CD4-positive, alpha-beta T cell (primary cell): ENCODE measurements around the gene VSIG10. TPM values are rescaled to one million over a fixed set of nuclear protein-coding genes. Genes with fewer than 3 reads are reported as not detected.

Experiments
- ATAC-seq: fragments of 200-7000 bp; cut with Tn5 transposase; one replicate; pipeline ENCODE4 v1.10.0; 2022; ENCODE audit warnings: mild to moderate bottlenecking; ENCODE audit not compliant: poor library complexity
- CTCF ChIA-PET: fragments of 350-600 bp; sonication (Branson Sonifier 250); formaldehyde crosslinking; loops from one replicate; lab custom pipeline; 2021; ENCODE audit warnings: antibody characterized with exemption, inconsistent platforms; lab: Charles Lee
- POLR2A ChIA-PET: fragments of 350-600 bp; sonication (Branson Sonifier 250); formaldehyde crosslinking; loops from one replicate; lab custom pipeline; 2021; ENCODE audit warnings: antibody characterized with exemption, inconsistent platforms; lab: Charles Lee
- DNase-seq, 14 experiments: peaks; one replicate each; pipeline ENCODE4 v3.0.0-alpha.2; 2013 to 2020; ENCODE audit warnings: mixed read lengths in 2 of 14
- H3K27ac ChIP-seq, 2 donors: one replicate each; pipeline versions ENCODE4 v1.5.1 to v1.7.0; 2013; ENCODE audit warnings: low read length in 2 of 2, low read depth in 1 of 2, mild to moderate bottlenecking in 1 of 2
- H3K27me3 ChIP-seq, 2 experiments: 1 replicate in 1 of 2; 2 replicates in 1 of 2; pipeline versions ENCODE4 v1.6.1 to v1.7.0; 2013; ENCODE audit warnings: low read length in 2 of 2, control low read depth in 1 of 2, mild to moderate bottlenecking in 1 of 2, moderate library complexity in 1 of 2; ENCODE audit not compliant: insufficient read depth in 2 of 2, control insufficient read depth in 1 of 2
- H3K36me3 ChIP-seq: one replicate; pipeline ENCODE4 v1.6.1; 2013; ENCODE audit warnings: low read length, control low read depth; ENCODE audit not compliant: insufficient read depth
- H3K4me1 ChIP-seq: one replicate; pipeline ENCODE4 v1.6.1; 2013; ENCODE audit warnings: low read length, control low read depth; ENCODE audit not compliant: insufficient read depth
- H3K4me3 ChIP-seq: one replicate; pipeline ENCODE4 v1.5.1; 2013; ENCODE audit warnings: mild to moderate bottlenecking, low read length, moderate library complexity
- H3K9me3 ChIP-seq, 2 experiments: 1 replicate in 1 of 2; 2 replicates in 1 of 2; pipeline versions ENCODE4 v1.6.1 to v1.7.0; 2013; ENCODE audit warnings: low read length in 2 of 2, mild to moderate bottlenecking in 2 of 2, control low read depth in 1 of 2, moderate library complexity in 1 of 2; ENCODE audit not compliant: control insufficient read depth in 1 of 2, insufficient read depth in 1 of 2
- H3K27ac Mint-ChIP-seq: one replicate; pipeline ENCODE4 v1.8.0; 2020; ENCODE audit warnings: mixed read lengths
- H3K27me3 Mint-ChIP-seq: one replicate; pipeline ENCODE4 v1.8.0; 2021; ENCODE audit warnings: mixed read lengths
- H3K36me3 Mint-ChIP-seq: one replicate; pipeline ENCODE4 v1.8.0; 2021; ENCODE audit warnings: low read depth, mixed read lengths
- H3K4me1 Mint-ChIP-seq: one replicate; pipeline ENCODE4 v1.8.0; 2021; ENCODE audit warnings: low read depth, mixed read lengths
- H3K4me3 Mint-ChIP-seq: one replicate; pipeline ENCODE4 v1.8.0; 2020; ENCODE audit warnings: mild to moderate bottlenecking, mixed read lengths
- H3K9me3 Mint-ChIP-seq: one replicate; pipeline ENCODE4 v1.8.0; 2020; ENCODE audit warnings: mixed read lengths
- intact Hi-C, 2 experiments: fragments of 100-400 bp; cut with DNase I in 1 of 2; cut with micrococcal nuclease in 1 of 2; formaldehyde crosslinking; loops; one replicate each; pipeline versions ENCODE4 v1.15.1 to v1.9.0; 2023 to 2025; cut with DNase I, micrococcal nuclease
- total RNA-seq, 174 experiments: library from RNA in 2 of 174; stranded (reverse) in 2 of 174; gene quantifications; one replicate each; pipeline ENCODE4 v1.2.3 and lab custom pipeline; 2021 to 2026
- TF ChIP-seq, protein P1 (sequence below): fragments of 200-600 bp; IDR thresholded peaks from one replicate; pipeline ENCODE4 v1.8.0; 2022; ENCODE audit warnings: antibody characterized with exemption, mild to moderate bottlenecking

The VSIG10 gene
- total RNA-seq, 2 experiments from 2014 or later: 2.2 TPM

- POLR2A ChIA-PET: interaction anchor here (1.1 kb wide), 1 partner anchor 160 kb away, joined by 4 read pairs; no protein-coding TSS in a partner anchor
- DNase-seq (no peak), ATAC-seq (no peak)
- no peak overlapping the region for H3K4me3 ChIP-seq
- H3K27me3 ChIP-seq: no peaks in the 10 kb centered on the region
- H3K27ac ChIP-seq: peak overlapping the region in 1 of 2 donors; percentile 31
- Mint-ChIP-seq H3K4me1 (no peaks in the 10 kb centered on the region), H3K9me3 (no peaks in the 10 kb centered on the region), H3K27me3 (no peaks in the 10 kb centered on the region), H3K27ac (no peak overlapping the region), H3K36me3 (peaks cover 83% of the 10 kb centered on the region), H3K4me3 (no peak overlapping the region)
- H3K4me1 ChIP-seq: no peaks in the 10 kb centered on the region
- CTCF ChIA-PET: interaction anchor here (0.9 to 1.8 kb wide), 2 partner anchors 11 to 161 kb away, joined by 3 to 9 read pairs; no protein-coding TSS in a partner anchor
- H3K36me3 ChIP-seq: peaks cover 77% of the 10 kb centered on the region
- TF ChIP-seq, protein P1, sequence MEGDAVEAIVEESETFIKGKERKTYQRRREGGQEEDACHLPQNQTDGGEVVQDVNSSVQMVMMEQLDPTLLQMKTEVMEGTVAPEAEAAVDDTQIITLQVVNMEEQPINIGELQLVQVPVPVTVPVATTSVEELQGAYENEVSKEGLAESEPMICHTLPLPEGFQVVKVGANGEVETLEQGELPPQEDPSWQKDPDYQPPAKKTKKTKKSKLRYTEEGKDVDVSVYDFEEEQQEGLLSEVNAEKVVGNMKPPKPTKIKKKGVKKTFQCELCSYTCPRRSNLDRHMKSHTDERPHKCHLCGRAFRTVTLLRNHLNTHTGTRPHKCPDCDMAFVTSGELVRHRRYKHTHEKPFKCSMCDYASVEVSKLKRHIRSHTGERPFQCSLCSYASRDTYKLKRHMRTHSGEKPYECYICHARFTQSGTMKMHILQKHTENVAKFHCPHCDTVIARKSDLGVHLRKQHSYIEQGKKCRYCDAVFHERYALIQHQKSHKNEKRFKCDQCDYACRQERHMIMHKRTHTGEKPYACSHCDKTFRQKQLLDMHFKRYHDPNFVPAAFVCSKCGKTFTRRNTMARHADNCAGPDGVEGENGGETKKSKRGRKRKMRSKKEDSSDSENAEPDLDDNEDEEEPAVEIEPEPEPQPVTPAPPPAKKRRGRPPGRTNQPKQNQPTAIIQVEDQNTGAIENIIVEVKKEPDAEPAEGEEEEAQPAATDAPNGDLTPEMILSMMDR: no peak
- intact Hi-C loops: loop anchor here in 1 of 2 experiments (2.0 kb wide), 1 partner anchor 161 kb away; no protein-coding TSS in a partner anchor
- H3K9me3 ChIP-seq: no peaks in the 10 kb centered on the region
Observed at GRCh38 chr12:118035190-118036041, 68.4 kb downstream of the VSIG10 start.

GRCh38 chr12:118034429-118035189, 69.2 kb downstream of the VSIG10 start:
- no peaks in the 10 kb centered on the region for H3K9me3 Mint-ChIP-seq
- POLR2A ChIA-PET: interaction anchor here (1.1 to 1.3 kb wide), 2 partner anchors 18 to 159 kb away, joined by 4 to 5 read pairs; partner anchors contain the start of gene RFC5
- TF ChIP-seq, protein P1: no peak
- H3K27me3 Mint-ChIP-seq: no peaks in the 10 kb centered on the region
- ATAC-seq: peak; percentile 34
- H3K36me3 Mint-ChIP-seq: peaks cover 86% of the 10 kb centered on the region
- H3K4me1 Mint-ChIP-seq: no peaks in the 10 kb centered on the region
- CTCF ChIA-PET: interaction anchor here (0.9 to 1.8 kb wide), 3 partner anchors 12 to 160 kb away, joined by 3 to 9 read pairs (median 4); no protein-coding TSS in a partner anchor
- H3K27ac ChIP-seq: no peak overlapping the region
- DNase-seq: peak in 2 of 14 experiments; percentile 26 to 30
- H3K36me3 ChIP-seq: peaks cover 69% of the 10 kb centered on the region
- intact Hi-C loops: loop anchor here in 1 of 2 experiments (5.0 kb wide), 1 partner anchor 157 kb away; no protein-coding TSS in a partner anchor
- H3K4me1 ChIP-seq: no peaks in the 10 kb centered on the region
- H3K4me3 ChIP-seq: no peak overlapping the region
- H3K27ac Mint-ChIP-seq: peak overlapping the region; percentile 71
- no peaks in the 10 kb centered on the region for H3K9me3 ChIP-seq
- H3K27me3 ChIP-seq: no peaks in the 10 kb centered on the region
- H3K4me3 Mint-ChIP-seq: peak overlapping the region; percentile 46

DNA sequence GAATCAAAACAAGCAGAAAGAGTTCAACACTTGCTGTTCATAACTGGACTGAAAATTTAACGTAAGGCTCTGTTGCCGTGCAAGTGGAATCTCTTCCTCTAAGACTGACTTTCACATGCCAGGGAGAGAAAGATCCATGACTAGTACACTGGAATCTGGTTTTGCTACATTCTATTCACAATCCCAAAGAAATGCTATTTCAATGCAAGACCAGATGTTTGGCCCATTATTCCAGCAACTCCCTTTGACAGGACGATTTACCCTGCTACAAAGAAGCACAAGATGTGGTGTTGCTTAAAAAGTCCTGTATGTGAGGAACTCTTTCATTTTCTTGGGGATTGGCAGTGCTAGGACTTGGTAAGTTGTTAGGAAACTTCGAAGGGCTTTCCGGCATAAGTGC, 69.9 kb downstream of the VSIG10 start:
- intact Hi-C loops: loop anchor here in 1 of 2 experiments (5.0 kb wide), 1 partner anchor 157 kb away; no protein-coding TSS in a partner anchor
- POLR2A ChIA-PET: interaction anchor here (0.6 to 1.3 kb wide), 3 partner anchors 17 to 159 kb away, joined by 3 to 5 read pairs (median 4); partner anchors contain the start of gene RFC5
- CTCF ChIA-PET: interaction anchor here (1.2 to 1.8 kb wide), 2 partner anchors 17 to 160 kb away, joined by 4 to 9 read pairs; no protein-coding TSS in a partner anchor

More for the DNA sequence above, 69.9 kb downstream of the VSIG10 start:
- Histone ChIP-seq H3K27ac (no peak overlapping the region), H3K4me1 (no peaks in the 10 kb centered on the region), H3K27me3 (no peaks in the 10 kb centered on the region), H3K9me3 (no peaks in the 10 kb centered on the region), H3K4me3 (no peak overlapping the region), H3K36me3 (peaks cover 64% of the 10 kb centered on the region)
- ATAC-seq (no peak), DNase-seq (no peak)
- H3K4me1 Mint-ChIP-seq: no peaks in the 10 kb centered on the region
- H3K36me3 Mint-ChIP-seq: peaks cover 82% of the 10 kb centered on the region
- TF ChIP-seq, protein P1: no peak
- peak overlapping the region; percentile 46 for H3K4me3 Mint-ChIP-seq
- no peaks in the 10 kb centered on the region for H3K9me3 Mint-ChIP-seq
- peak overlapping the region; percentile 71 for H3K27ac Mint-ChIP-seq
- no peaks in the 10 kb centered on the region for H3K27me3 Mint-ChIP-seq
